GM20431 (cell line): ENCODE results near the gene VWA5B1.

Source experiments
- in situ Hi-C: fragments of 300-500 bp; cut with MseI, MboI; formaldehyde crosslinking; loops from one replicate; pipeline ENCODE4 v1.15.0; 2020; ENCODE audit warnings: low sequenced_read_pairs; ENCODE audit not compliant: unreplicated experiment

The VWA5B1 gene

GRCh38 chr1:20377516-20378270 lies 87.0 kb downstream of the VWA5B1 start:
- in situ Hi-C loops = no loop called here

DNA sequence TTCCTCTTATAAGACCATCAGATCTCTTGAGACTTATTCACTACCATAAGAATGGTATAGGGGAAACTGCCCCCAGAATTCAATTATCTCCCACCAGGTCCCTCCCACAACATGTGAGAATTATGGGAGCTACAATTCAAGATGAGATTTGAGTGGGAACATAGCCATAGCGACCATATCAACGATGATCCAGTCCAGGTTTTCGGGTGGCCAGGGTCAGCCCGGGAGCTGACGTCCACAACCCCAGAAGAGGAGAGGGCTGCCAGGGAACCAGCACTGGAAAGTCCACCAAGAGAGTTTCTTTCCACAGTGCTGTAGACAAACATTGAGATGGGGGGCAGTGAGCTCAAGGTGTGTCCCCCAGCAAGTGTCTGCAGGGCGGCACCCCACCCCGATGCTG lies 88.4 kb downstream of the VWA5B1 start:
- in situ Hi-C loops = no loop called here

DNA sequence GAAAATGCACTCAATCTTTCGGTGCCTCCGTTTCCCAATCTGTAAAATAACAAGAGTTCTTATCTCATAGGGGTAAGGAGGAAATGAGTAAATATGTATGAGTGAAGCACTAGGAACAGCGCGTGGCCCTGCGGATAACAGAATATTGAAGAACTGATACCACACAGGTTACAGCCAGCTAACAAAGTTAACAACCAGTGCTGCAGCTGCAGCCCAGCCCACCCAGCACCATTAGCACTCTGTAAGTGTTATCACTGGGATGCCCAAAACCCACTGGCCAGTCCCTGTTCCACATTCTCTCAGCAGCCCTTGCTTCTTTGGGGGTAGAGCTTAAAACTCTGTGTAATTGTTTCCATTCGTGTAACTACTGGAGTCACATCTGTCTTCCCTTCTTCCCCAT lies 89.5 kb downstream of the VWA5B1 start:
- in situ Hi-C loops = no loop called here

GRCh38 chr1:20380616-20381035 lies 90.0 kb downstream of the VWA5B1 start:
- in situ Hi-C loops = no loop called here

DNA sequence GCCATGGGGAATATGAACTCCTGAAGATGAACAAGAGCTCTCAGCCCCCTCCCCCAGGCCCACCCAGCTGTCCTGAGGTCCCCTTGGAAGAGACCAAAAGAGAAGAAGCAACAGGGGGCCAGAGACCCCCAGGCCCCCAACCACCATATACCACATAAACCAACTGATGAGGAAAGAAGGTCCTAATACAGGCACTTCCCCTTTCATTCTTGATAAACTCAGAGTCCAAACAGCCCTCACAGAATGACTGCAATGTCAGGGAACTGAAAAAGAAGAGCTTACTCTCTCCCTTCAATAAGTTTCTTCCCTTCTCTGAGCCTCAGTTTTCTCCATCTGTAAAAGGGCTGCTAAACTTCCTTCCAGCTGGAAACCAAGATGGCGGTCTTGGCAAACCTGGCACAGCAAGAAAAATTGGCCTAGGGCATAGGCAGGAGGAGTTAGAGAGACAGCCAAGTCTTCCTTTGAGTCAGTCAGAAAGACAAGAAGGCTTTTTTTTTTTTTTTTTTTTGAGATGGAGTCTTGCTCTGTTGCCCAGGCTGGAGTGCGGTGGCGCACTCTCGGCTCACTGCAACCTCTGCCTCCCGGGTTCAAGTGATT lies 90.5 kb downstream of the VWA5B1 start:
- in situ Hi-C loops = no loop called here

- in situ Hi-C loops = no loop called here
Measured at GRCh38 chr1:20381961-20382360, 91.3 kb downstream of the VWA5B1 start.

- in situ Hi-C loops = no loop called here
Measured at GRCh38 chr1:20382711-20383110, 92.0 kb downstream of the VWA5B1 start.

DNA sequence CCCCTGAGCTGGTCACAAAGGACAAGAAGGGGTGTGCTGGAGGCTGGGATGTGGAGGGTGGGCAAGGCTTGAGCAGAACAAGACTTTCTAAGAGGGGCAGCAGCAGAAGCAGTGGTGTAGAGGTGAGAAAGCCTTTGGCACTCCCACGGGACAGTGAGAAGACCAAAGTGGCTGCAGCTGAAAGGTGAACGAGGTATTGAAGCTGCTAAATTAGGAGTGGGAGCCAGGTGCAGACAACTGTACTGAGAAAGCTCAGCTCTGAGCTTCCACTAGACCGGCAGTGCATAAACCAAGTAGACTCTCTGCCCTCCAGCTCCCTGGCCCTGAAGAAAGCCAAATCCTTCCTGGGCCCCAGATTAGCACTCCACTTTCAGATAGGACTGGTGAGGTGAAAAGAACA lies 93.0 kb downstream of the VWA5B1 start:
- in situ Hi-C loops = no loop called here

DNA sequence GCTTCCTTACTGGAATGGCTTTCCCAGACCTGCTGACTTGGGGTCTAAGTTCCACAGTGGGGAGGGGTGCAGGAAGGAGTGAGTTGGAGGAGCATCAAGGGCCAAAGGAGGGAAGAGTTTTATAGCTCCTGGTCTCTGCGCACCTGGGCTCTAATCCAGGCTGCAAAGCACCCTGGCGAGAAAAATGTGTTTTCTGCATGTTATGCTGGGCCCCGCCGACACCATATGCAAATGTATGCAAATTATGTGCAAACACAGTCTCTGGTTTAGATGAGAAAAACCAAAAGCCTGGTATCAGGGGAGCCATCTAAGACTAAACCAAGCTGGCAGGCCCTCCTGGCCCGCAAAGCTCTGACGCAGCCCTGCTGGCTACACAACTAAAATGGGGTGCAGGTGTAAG lies 95.0 kb downstream of the VWA5B1 start:
- in situ Hi-C loops = no loop called here

DNA sequence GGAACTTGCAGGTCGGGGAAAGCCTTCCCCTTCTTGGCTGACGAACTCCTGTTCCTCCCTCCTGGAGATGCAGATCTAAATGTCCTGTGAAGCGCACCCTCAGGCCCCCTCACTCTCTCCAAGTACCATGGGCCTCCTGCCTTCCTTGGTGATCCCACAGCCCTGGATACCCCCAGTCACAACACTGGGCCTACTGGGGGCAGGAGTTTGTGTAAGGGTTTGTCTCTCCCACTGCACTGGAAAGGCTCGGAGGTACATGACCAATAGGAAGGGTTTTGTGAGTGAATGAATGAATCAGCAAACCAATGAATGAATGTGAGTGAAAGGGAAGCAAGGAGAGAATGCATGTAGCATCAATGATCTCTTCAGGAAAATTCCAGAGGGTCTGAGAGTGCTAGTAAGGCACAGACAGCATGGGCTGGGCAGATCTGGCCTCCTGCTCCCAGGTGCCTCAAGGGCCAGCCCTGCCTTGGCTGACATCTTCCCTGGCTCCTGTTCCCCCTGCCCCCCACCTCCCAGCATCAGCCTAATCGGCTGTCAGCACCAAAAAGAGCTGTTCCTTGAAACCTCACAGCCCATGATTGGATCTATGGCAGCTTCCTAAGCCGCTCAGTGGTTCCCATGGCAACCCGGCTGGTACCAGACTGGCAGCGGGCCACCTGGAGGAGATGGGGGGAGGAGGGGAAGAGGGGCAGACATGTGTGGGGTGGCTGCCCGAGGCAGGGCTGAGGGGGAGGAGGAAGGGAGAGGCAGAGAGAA lies 95.8 kb downstream of the VWA5B1 start:
- in situ Hi-C loops = no loop called here

DNA sequence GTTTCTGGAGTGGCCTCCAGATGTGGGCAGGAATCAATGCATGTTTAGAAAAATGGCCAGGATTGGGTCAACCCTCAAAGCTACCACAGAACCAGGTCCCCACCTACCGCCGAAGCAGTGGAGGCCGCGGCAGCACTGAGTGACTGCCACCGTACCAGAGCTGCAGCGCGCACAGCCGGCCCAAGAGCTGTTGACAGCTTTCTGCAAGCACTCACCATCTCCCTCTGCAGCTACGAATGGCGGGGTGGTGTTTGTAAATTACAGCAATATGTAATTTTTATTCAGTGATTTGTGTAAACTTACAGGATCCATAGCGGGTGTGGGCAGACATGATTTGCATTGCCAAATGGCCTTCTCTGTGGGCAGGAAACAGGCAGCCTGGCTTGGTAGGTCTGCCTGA lies 98.9 kb downstream of the VWA5B1 start:
- in situ Hi-C loops = no loop called here

GRCh38 chr1:20390589-20391331 lies 100.1 kb downstream of the VWA5B1 start:
- in situ Hi-C loops = no loop called here

DNA sequence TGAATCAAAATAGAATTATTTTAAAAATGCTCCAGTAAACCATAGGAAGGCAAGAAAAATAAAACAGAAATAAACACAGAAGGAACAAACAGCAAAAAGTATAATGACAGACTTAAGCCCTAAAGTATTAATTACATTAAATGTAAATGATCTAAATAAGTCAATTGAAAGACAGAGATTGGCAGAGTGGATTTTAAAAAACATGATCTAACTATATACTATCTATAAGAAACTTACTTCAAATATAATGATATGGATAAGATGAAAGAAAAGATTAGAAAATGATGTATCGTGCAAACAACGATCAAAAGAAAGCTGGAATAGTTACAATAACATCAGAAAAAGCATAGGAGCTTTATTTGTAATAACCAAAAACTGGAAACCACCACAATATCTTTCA lies 104.6 kb downstream of the VWA5B1 start:
- in situ Hi-C loops = no loop called here

GRCh38 chr1:20398744-20399143 lies 108.1 kb downstream of the VWA5B1 start:
- in situ Hi-C loops = no loop called here

- in situ Hi-C loops = no loop called here
Measured at GRCh38 chr1:20399196-20399595, 108.5 kb downstream of the VWA5B1 start.

GRCh38 chr1:20399606-20400180 lies 109.0 kb downstream of the VWA5B1 start:
- in situ Hi-C loops = no loop called here

DNA sequence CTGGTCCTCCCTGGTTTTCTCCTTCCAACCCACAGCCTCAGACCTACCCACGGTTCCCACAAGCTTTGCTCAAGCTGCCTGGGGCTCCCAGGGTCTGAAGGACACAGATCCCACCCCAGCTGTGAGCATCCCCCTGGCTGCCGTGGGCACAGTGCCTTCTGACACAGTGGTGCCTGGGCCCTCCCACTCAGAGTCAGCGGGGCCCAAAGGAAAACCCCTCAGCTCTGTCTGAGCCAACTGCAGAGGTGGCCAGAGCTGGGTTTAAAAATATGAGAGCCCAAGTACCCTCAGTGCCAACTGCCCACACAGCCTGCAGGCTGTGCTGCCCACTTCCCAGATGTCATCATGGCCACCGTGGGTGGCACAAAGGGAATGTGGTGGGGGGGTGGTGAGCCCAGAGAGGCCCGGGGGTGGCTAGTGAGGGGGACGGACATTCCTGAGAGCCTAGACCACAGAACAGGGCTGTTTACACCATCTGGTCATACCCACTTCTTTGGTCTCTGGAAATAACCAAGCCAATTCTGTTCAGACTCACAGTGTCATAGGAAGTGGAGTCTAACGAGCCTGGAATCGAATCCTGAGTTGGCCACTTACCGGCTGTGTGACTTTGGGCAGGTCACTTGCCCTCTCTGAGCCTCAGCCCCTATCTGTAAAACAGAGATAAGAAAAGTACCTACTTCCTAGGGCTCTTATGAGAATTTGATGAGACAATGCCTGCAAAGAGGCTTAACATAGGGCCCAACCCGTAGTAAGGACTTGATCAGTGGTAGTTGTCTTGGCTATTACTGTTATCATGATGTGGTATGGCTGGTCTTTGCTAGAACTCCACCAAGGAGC lies 109.9 kb downstream of the VWA5B1 start:
- in situ Hi-C loops = no loop called here

DNA sequence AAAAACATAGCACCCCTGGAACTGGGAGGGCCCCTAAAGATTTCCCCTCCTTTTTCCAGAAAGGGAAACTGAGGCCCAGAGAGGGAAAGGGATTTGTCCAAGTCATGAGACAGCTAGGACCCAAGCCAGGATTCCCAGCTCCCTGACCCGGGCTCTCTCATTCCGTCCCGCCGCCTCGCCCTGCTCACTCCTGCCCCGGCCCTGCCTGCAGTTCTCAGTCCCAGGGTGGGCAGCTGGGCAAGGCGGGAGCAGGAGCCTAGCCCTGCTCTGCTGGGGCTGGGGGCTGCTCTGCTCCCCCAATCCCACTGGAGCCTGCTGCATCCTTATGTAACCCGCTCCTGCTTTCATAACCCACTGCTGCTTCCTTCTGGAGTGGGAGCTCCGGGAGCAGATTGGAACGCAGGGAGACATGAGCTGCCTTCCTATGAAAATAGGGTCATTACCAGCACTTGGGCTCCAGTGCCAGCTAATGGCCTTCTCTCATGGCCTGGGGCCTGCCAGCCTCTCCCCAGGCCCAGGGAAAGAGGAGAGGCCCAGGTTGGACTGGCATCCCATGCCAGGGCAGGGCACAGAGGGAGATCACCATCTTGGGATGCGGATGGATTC lies 110.8 kb downstream of the VWA5B1 start:
- in situ Hi-C loops = no loop called here
